Fibroblast of mammary gland (primary cell): ENCODE measurements around the gene MMS19.
A peak's percentile ranks its signal among the peaks of the same experiment; 100 is the strongest.

Experiments used
- DNase-seq: peaks from one replicate; pipeline ENCODE4 v3.0.0-alpha.2; 2010; ENCODE audit warnings: low read depth
- H3K4me3 ChIP-seq: 2 replicates; pipeline ENCODE4 v1.5.1; 2011; ENCODE audit warnings: low read depth, mild to moderate bottlenecking, low read length, moderate library complexity; ENCODE audit not compliant: control insufficient read depth
- CTCF ChIP-seq: conservative IDR thresholded peaks from 2 replicates; pipeline ENCODE4 v1.5.1; 2011; ENCODE audit warnings: low read depth, low read length, inconsistent platforms; ENCODE audit not compliant: control insufficient read depth, insufficient read depth

The MMS19 gene

DNA sequence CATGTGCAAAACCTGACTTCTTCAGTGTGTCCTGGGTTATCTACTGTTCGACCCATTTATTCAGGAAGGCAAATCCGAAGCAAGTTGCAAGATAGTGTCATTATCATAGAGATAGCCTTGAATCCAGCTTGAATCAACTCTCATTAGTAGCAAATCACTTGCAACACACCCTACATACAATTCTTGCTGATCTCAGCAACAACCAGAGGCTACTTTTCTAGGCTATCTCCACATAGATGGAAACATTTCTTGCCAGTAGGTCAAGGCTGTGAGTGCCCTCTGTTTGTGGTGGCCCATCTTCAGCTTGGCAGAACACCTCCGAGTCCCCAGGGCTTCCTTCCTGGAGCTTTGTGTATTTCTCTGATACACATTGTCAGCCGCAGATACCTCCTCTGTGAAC lies 12.5 kb upstream of the MMS19 start:
- H3K4me3 ChIP-seq = no peak overlapping the region
- no peak for DNase-seq
- no peak for TF ChIP-seq CTCF

- DNase-seq = no peak
- no peak overlapping the region for H3K4me3 ChIP-seq
- no peak for TF ChIP-seq CTCF
Measured at GRCh38 chr10:97509120-97509680, 11.0 kb upstream of the MMS19 start.

- no peak for TF ChIP-seq CTCF
- H3K4me3 ChIP-seq = no peak overlapping the region
- DNase-seq = peak; percentile 64
Measured at GRCh38 chr10:97508342-97508741, 10.1 kb upstream of the MMS19 start.

DNA sequence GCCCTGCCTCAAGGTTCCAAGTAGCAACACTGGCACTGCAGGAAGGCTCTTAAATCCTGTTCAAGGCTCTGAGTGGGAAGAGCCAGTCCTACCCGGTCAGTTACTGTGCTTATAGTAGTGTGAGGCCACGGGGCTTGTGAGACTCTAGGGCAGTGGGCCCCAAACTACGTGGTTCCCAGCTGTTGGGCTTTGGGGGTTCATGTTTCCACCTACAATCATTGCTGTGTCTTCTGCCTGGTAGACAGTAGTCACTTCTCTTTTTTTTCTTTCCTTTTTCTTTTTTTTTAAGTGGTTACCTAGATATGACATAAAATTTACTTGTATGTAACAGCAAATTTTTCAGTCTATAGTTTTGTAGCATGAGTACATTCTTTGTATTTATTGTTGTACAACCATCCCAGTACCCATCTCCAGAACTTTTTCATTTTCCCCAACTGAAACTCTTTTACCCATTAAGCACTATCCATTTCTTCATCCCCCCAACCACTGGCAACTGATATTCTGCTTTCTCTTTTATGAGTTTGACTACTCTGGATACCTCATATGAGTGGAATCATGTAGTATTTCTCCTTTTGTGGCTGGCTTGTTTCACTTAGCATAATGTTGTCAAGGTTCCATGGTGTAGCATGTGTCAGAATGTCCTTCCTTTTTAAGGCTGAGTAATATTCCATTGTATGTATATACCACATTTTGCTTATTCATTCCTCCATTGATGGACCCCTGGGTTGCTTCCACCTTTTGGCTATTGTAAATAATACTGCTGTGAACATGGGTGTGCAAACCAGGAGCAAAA lies 8.2 kb upstream of the MMS19 start:
- DNase-seq = no peak
- TF ChIP-seq CTCF = no peak
- no peak overlapping the region for H3K4me3 ChIP-seq

DNA sequence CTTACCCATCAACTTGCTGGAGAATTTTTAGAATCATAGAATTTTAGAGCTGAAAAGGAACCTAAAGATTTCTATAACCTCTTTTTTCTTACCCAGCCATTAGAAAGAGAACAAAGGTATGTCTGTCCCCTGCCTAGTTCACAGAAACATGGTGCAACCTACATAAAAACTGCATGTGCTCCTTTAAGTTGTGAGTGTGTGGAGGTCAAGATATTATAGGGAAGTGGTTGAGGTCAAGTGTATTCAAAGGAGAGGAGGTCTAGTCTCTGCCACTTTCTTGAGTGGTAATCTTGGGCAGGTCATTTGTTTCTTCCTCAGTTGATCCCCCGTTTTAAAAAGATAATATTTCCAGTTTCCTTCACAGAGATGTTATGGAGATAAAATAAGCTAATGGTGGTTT lies 6.9 kb upstream of the MMS19 start:
- no peak for TF ChIP-seq CTCF
- DNase-seq = no peak
- no peak overlapping the region for H3K4me3 ChIP-seq

- no peak for DNase-seq
- H3K4me3 ChIP-seq = no peak overlapping the region
- no peak for TF ChIP-seq CTCF
Measured at GRCh38 chr10:97503406-97503805, 5.2 kb upstream of the MMS19 start.
